Stimulated activated CD8-positive, alpha-beta memory T cell treated with anti-CD3 and anti-CD28 coated beads, Interleukin-12 subunit alpha, Interleukin-12 subunit beta, amount 100 ng/mL, for 24 hours (primary cell): Measurements from ENCODE around the gene GABRR2.

Experiments used
- DNase-seq: peaks from one replicate; pipeline ENCODE4 v3.0.0-alpha.2; 2020; ENCODE audit errors: extremely low read depth

Gene GABRR2

GRCh38 chr6:89291256-89291819, 23.8 kb downstream of the GABRR2 start:
- DNase-seq: no peak

DNA sequence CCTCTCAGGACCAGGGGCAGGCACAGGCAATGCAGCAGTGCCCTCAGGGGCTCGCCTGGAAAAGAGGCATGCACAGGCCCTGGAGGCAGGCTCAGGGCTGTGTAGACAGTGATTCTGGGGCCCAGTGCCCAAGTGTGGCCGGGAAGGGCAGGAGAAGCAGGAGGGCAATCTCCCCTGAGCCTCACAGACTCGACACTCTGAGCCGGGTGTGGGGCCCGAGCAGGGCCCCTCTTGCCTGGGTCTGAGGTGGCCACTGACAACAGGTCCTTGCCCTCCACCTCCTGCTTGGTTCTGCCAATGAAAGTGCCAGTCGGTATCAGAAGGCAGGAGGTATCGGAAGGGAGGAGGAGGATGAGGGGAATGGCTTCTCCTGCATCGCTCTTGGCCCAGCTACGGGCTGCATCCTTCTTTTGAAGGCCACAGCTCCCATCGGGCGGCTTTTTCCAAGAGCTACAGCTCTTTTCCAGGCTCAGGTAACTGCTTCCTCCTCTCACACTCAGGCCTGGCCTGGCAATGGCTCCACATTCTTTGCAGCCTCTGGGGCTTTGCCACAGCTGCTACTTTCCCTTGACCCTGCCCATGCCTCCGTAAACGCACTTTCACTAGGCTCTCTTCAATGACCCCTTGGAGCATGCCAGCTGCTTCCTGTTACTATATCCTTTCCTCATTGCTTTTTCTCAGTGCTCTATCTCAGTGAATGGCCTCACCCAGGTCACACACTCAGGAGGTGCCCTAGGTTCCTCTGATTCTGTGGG, 24.5 kb downstream of the GABRR2 start:
- DNase-seq: no peak

GRCh38 chr6:89289710-89290109, 25.4 kb downstream of the GABRR2 start:
- DNase-seq: no peak

DNA sequence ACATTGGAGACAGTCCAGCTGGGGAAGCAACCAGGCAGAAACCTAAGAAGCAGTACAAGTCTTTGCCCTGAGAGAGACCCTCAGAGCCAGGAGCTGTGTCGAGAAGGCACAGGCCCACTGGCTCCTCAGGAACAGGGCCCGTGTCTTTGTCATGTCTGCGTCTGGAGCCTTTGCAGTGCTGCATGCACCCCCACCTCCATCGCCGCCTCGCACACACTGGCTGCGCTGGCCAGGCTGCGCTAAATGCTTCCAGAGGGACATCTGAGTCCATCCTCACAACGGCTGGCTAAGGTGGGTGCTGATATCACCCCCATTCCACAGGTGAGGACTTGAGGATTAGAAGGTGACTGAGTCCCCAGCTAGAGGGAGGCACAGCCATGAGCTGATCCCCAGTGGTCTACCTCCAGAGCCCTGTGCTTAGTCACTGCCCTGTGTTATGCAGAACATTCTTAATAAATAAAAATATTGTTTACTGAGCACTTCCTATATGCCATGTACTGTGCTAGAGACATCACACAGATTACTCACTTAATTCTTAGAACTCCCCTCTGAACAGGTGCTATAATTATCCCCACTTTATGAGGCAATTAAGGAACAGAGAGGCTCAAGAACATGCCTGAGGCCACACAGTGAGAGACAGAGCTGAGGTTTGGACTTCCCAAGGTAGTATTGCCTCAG, 27.6 kb downstream of the GABRR2 start:
- DNase-seq: no peak

GRCh38 chr6:89286516-89286915, 28.6 kb downstream of the GABRR2 start:
- no peak for DNase-seq

DNA sequence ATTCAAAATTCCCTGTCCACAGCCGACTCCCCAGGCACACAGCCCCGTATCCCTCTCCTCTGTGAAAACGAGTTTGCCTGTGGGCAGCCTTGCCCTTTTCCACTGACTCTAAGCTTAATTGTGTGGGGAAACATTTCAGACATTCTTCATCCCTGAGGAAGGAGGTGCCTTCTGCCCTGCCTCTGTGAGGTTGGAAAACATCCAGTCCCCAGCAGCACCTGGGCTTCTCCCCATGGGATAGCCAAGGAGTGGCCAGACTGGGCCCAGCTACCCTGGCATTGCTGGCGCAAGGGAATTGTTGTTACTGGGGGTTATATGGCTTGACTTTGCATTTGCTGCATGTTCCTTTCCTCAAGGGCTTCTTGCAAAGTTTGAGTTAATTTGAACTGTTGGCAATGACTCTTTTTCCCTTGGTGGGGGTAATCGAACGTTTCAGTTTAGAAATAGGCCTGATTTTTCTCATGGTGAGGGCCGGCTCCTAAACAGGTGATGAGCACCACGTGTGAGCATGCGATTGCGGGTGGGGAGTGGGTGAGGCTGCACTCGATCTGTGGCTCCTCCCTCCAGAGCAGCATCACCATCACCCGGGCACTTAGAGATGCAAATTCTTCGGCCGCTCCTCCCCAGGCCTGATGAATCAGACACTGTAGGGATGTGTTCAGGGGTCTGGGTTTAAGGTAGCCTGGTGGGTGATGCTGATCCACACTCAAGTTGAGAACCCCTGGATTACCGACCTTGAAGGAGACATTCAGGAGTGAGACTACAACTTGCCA, 29.9 kb downstream of the GABRR2 start:
- DNase-seq: no peak

DNA sequence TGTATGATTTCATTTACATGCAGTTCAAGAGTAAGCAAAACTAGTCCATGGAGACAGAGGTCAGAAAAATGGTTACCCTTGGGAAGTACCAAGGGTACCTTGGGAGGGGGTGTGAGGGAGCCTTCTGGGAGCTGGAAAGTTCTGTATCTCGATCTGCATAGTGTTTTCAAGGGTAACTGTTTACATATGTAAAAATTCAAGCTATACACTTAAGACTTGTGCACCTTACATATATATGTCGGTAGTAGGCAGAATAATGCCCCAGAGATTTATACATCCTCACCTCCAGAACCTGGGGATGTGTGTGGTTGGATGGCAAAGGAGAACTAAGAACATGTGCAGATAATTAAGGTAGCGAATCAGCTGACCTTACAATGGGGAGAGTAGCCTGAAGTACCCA, 31.0 kb downstream of the GABRR2 start:
- no peak for DNase-seq

GRCh38 chr6:89282749-89283148, 32.4 kb downstream of the GABRR2 start:
- no peak for DNase-seq

- DNase-seq: no peak
Observed at GRCh38 chr6:89281779-89282246, 33.3 kb downstream of the GABRR2 start.

DNA sequence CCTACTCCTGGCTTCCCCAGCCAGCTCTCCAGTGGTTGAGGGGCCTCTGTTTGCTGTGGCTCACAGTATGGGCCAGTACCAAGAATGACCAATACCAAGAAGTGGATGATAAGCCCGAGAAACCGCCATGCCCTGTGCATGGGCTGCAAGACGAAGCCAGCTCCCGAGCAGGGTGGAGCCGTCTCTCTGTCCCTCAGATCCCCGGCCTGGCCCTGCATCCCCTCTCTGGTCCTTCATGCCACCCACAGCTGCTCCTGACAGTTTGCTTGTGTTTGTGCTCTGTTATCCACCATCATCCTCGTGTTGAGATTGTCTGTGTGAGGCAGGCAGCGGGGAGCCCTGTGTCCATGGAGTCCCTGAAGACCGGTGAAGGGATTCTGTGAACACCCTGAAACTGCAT, 36.1 kb downstream of the GABRR2 start:
- no peak for DNase-seq

DNA sequence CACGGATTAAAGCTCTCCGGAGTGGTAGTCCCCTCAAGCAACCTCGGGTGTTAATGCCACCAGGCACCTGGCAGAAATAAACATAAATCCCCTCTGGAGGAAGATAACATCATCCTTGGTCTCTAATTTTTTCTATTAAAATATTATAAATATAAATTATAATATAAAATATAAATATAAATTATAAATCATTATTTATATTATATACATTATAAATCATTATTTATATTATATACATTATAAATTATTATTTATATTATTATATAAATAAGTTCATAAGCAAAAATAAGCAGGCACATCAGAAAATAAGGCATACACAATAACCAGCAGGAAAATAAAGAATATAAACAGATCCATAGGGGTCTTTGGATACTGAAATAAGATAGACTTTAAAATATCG, 39.2 kb downstream of the GABRR2 start:
- DNase-seq: no peak

DNA sequence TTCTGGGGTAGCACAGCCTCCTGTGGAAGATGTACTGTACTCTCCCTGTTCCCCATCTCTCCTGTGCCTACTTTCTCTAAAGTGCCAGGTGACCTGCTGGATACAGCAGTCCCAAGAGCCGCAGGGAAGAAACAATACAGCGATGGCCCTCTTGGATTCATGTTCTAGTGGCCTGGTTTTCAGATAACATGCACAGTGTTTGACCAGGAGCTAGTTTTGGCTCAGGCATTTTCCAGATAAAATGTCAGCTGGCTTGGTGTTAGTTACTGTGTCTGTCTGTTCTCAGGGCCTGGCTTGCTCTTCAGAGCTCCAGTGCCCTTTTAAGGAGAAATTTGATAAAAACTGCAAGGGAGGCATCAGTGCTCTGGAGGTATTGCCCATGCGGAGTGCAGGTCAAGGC, 41.3 kb downstream of the GABRR2 start:
- no peak for DNase-seq

DNA sequence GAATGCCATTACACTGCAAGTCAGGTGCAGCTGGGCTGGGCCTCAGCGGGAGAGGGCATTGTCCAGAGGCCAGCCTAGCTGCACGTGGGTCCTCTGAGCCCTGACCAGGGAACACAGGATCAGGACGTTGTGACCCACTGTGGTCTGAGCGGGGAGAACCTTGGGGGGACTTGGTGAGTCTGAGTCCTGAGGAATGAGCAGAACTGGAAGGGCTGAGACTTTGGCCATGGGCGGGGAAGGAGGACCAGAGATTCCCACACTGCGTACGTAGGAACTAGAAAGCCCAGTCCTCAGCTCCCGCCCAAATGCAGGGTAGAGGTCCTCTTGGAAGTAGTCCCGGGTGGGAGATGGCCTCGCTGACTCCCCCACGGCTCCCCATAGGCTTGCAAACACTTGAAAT, 42.5 kb downstream of the GABRR2 start:
- no peak for DNase-seq

GRCh38 chr6:89270951-89271721, 44.0 kb downstream of the GABRR2 start:
- no peak for DNase-seq

GRCh38 chr6:89269981-89270380, 45.1 kb downstream of the GABRR2 start:
- no peak for DNase-seq

DNA sequence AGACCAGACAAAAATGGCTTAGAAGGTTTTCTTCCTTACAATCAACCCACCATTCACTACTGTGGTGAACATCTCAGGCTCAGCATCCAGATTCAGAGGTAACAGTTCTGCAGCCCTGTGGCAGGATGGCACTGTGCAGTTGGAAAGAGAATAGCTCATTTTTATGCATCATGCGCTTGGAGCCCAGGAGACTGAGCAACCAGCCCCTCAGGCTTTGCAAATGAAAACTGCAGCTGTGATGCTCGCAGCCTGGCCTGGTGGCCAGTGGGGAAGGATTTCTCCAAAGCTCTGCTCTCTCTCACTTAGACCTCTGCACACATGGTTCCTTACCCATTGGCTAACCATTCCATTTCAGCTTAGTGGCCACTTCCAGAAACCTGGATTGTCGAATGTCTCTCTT, 45.8 kb downstream of the GABRR2 start:
- no peak for DNase-seq

DNA sequence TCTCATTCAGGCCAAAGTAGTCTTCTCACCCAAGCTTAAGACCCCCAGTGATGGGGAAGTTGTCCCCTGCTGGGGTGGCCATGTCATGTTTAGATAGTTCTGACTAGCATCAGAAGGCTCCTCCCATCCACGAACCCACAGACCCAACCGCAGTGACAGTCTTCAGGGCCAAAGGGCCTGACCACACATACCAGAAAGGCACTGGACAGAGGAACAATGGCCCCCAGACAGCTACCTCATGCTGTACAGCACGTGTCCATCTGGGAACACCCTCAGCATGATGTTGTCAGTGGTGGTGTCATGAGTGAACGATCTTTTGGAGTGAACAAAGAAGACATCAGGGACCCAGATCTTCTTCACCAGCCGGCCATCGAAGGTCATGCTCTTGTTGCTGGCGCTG, 46.3 kb downstream of the GABRR2 start:
- no peak for DNase-seq

GRCh38 chr6:89267918-89268317, 47.2 kb downstream of the GABRR2 start:
- no peak for DNase-seq

GRCh38 chr6:89264296-89264695, 50.8 kb downstream of the GABRR2 start:
- DNase-seq: no peak

DNA sequence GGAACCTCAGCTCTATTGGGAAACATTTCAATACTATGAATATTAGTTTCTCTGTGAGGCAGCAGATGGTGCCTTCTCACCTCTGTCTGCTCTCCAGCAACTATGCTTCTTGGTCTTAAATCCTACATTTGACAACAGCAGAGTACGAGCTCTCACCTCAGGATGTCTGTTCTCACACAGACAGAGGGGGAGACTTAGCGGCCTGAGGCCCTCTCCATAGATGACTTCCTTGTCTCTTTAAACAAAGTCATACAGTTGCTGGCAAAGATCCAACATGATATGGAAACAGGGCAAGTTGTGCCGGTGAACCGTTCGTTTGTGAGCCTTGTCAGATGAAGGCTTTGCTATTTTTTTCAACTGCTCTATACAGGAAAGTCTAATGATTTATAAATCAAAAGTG, 54.3 kb downstream of the GABRR2 start:
- no peak for DNase-seq

DNA sequence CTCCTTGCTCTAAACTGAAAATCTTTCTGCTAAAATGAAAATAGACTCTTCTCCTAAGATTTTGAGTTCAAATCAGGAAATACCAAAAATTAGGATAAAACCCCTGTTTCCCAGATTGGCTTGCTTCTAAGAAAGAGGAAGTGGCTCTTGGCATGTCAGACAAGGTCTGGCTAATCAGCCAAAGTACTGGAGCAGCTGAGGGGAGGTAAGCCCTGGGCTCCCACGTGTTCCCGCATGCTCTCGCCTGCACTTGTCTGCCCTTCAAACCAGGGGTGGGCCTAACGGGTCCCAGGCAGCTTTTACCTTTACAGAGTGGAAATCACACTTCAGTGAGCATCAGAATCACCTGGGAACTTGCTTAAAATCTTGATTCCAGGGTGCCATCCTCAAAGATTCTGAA, 54.8 kb downstream of the GABRR2 start:
- DNase-seq: no peak

GRCh38 chr6:89258912-89259311, 56.2 kb downstream of the GABRR2 start:
- no peak for DNase-seq
